H9 (cell line): ENCODE data around the gene PTPRF. TPM values are rescaled to one million over a fixed set of nuclear protein-coding genes. Genes with fewer than 3 reads are reported as not detected.

Experiments used
- DNase-seq: peaks from one replicate; pipeline ENCODE4 v3.0.0-alpha.2; 2017
- H2AFZ ChIP-seq: one replicate; pipeline ENCODE4 v1.6.1; 2013; ENCODE audit warnings: mild to moderate bottlenecking, low read length, control low read depth, moderate library complexity
- H2AK5ac ChIP-seq: 2 replicates; pipeline ENCODE4 v1.6.1; 2013; ENCODE audit warnings: low read length, control low read depth, mixed read lengths; ENCODE audit not compliant: insufficient read length
- H2BK120ac ChIP-seq: one replicate; pipeline ENCODE4 v1.6.1; 2013; ENCODE audit warnings: low read depth, mild to moderate bottlenecking, low read length, control low read depth, inconsistent platforms; ENCODE audit not compliant: poor library complexity, severe bottlenecking
- H2BK12ac ChIP-seq: 2 replicates; pipeline ENCODE4 v1.6.1; 2013; ENCODE audit warnings: low read length, control low read depth, mixed read lengths, low read depth; ENCODE audit not compliant: insufficient read length
- H2BK15ac ChIP-seq: 2 replicates; pipeline ENCODE4 v1.6.1; 2013; ENCODE audit warnings: low read depth, low read length, control low read depth
- H2BK20ac ChIP-seq: one replicate; pipeline ENCODE4 v1.6.1; 2013; ENCODE audit warnings: low read depth, mild to moderate bottlenecking, low read length, control low read depth, inconsistent platforms; ENCODE audit not compliant: poor library complexity, severe bottlenecking
- H2BK5ac ChIP-seq: 2 replicates; pipeline ENCODE4 v1.6.1; 2013; ENCODE audit warnings: low read length, control low read depth, mixed read lengths; ENCODE audit not compliant: insufficient read length
- H3K14ac ChIP-seq: 2 replicates; pipeline ENCODE4 v1.6.1; 2013; ENCODE audit warnings: low read length, control low read depth; ENCODE audit not compliant: insufficient read depth
- H3K18ac ChIP-seq: 2 replicates; pipeline ENCODE4 v1.6.1; 2013; ENCODE audit warnings: low read depth, mild to moderate bottlenecking, mixed read lengths, low read length, control low read depth; ENCODE audit not compliant: insufficient read length
- H3K23ac ChIP-seq: 2 replicates; pipeline ENCODE4 v1.6.1; 2013; ENCODE audit warnings: low read length, control low read depth, mixed read lengths, low read depth; ENCODE audit not compliant: insufficient read length
- H3K23me2 ChIP-seq: 2 replicates; pipeline ENCODE4 v1.6.1; 2013; ENCODE audit warnings: low read depth, mild to moderate bottlenecking, mixed read lengths, low read length, control low read depth; ENCODE audit not compliant: insufficient read length, poor library complexity, severe bottlenecking
- H3K27ac ChIP-seq: 2 replicates; pipeline ENCODE4 v1.5.1; 2013; ENCODE audit warnings: low read length, control low read depth, mixed read lengths, low read depth; ENCODE audit not compliant: insufficient read length
- H3K27me3 ChIP-seq: 2 replicates; pipeline ENCODE4 v1.6.1; 2013; ENCODE audit warnings: low read length, control low read depth, inconsistent platforms; ENCODE audit not compliant: insufficient read depth
- H3K4ac ChIP-seq: 2 replicates; pipeline ENCODE4 v1.6.1; 2013; ENCODE audit warnings: low read depth, mild to moderate bottlenecking, control low read depth, inconsistent platforms, low read length, moderate library complexity
- H3K4me1 ChIP-seq: 2 replicates; pipeline ENCODE4 v1.6.1; 2013; ENCODE audit warnings: low read length, control low read depth, inconsistent platforms; ENCODE audit not compliant: insufficient read depth
- H3K4me2 ChIP-seq: 2 replicates; pipeline ENCODE4 v1.6.1; 2013; ENCODE audit warnings: low read length, control low read depth, mixed read lengths; ENCODE audit not compliant: insufficient read length, insufficient read depth
- H3K56ac ChIP-seq: 2 replicates; pipeline ENCODE4 v1.6.1; 2013; ENCODE audit warnings: low read depth, mild to moderate bottlenecking, mixed read lengths, low read length, control low read depth; ENCODE audit not compliant: insufficient read length
- H3K79me1 ChIP-seq: 2 replicates; pipeline ENCODE4 v1.6.1; 2013; ENCODE audit warnings: low read depth, mild to moderate bottlenecking, moderate library complexity, low read length, control low read depth, inconsistent platforms; ENCODE audit not compliant: insufficient read depth, poor library complexity, severe bottlenecking
- H3K79me2 ChIP-seq: 2 replicates; pipeline ENCODE4 v1.6.1; 2013; ENCODE audit warnings: low read length, control low read depth, inconsistent platforms; ENCODE audit not compliant: insufficient read depth
- H3K9ac ChIP-seq: 2 replicates; pipeline ENCODE4 v1.6.1; 2013; ENCODE audit warnings: low read length, control low read depth, mixed read lengths; ENCODE audit not compliant: insufficient read length; ENCODE audit errors: extremely low read depth
- H3K9me3 ChIP-seq: one replicate; pipeline ENCODE4 v1.6.1; 2013; ENCODE audit warnings: low read depth, low read length, inconsistent platforms; ENCODE audit not compliant: control insufficient read depth
- H3T11ph ChIP-seq: one replicate; pipeline ENCODE4 v1.6.1; 2013; ENCODE audit warnings: mild to moderate bottlenecking, low read length, control low read depth, inconsistent platforms
- H4K20me1 ChIP-seq: one replicate; pipeline ENCODE4 v1.6.1; 2013; ENCODE audit not compliant: control insufficient read depth, insufficient read length, insufficient read depth
- H4K5ac ChIP-seq: 2 replicates; pipeline ENCODE4 v1.6.1; 2013; ENCODE audit warnings: low read depth, mild to moderate bottlenecking, mixed read lengths, low read length, control low read depth; ENCODE audit not compliant: insufficient read length
- H4K8ac ChIP-seq: replicated peaks from 2 replicates; pipeline ENCODE4 v1.6.1; 2013; ENCODE audit warnings: low read length, control low read depth, mixed read lengths, low read depth; ENCODE audit not compliant: insufficient read length
- H4K91ac ChIP-seq: 2 replicates; pipeline ENCODE4 v1.6.1; 2013; ENCODE audit warnings: low read depth, mild to moderate bottlenecking, moderate library complexity, mixed read lengths, low read length, control low read depth; ENCODE audit not compliant: insufficient read length
- H3K27ac Mint-ChIP-seq, 3 experiments: 2 replicates in 2 of 3; 3 replicates in 1 of 3; pipeline ENCODE4 v1.8.0; 2020 to 2021; ENCODE audit warnings: mixed read lengths in 3 of 3, mild to moderate bottlenecking in 1 of 3, moderate library complexity in 1 of 3
- H3K27me3 Mint-ChIP-seq: 2 replicates; pipeline ENCODE4 v1.8.0; 2021; ENCODE audit warnings: low read depth, mild to moderate bottlenecking, moderate library complexity, mixed read lengths
- H3K36me3 Mint-ChIP-seq, 3 experiments: 2 replicates in 2 of 3; 3 replicates in 1 of 3; pipeline ENCODE4 v1.8.0; 2020 to 2021; ENCODE audit warnings: low read depth in 3 of 3, mixed read lengths in 3 of 3; ENCODE audit not compliant: insufficient read depth in 1 of 3
- H3K4me1 Mint-ChIP-seq, 2 experiments: 2 replicates each; pipeline ENCODE4 v1.8.0; 2020; ENCODE audit warnings: mixed read lengths in 2 of 2
- H3K4me3 Mint-ChIP-seq, 2 experiments: 2 replicates in 1 of 2; 3 replicates in 1 of 2; pipeline ENCODE4 v1.8.0; 2020 to 2021; ENCODE audit warnings: mild to moderate bottlenecking in 2 of 2, mixed read lengths in 2 of 2, moderate library complexity in 1 of 2
- H3K9me3 Mint-ChIP-seq, 2 experiments: 2 replicates in 1 of 2; 3 replicates in 1 of 2; pipeline ENCODE4 v1.8.0; 2020; ENCODE audit warnings: mild to moderate bottlenecking in 2 of 2, mixed read lengths in 2 of 2, moderate library complexity in 1 of 2
- WGBS: extraction: QIAGEN DNeasy Blood & Tissue Kit; methylation state at CpG from one replicate; pipeline ENCODE4 v1.1.7; 2013; ENCODE audit warnings: missing lambda C conversion rate, low lambda C conversion rate, mixed read lengths; ENCODE audit not compliant: insufficient read length; ENCODE audit errors: extremely low coverage; 5-methylcytosine and 5-hydroxymethylcytosine counted together
- total RNA-seq: library from RNA; stranded (reverse); gene quantifications from 2 replicates; pipeline ENCODE4 v1.2.1, GENCODE V29; 2021
- TF ChIP-seq, protein P1 (sequence below): fragments of 200-600 bp; sonication (generic); conservative IDR thresholded peaks from 3 replicates; pipeline ENCODE4 v1.8.0; 2021; ENCODE audit warnings: antibody characterized with exemption, mild to moderate bottlenecking

PTPRF gene
- total RNA-seq, 1 experiment from 2014 or later: 193 TPM

DNA sequence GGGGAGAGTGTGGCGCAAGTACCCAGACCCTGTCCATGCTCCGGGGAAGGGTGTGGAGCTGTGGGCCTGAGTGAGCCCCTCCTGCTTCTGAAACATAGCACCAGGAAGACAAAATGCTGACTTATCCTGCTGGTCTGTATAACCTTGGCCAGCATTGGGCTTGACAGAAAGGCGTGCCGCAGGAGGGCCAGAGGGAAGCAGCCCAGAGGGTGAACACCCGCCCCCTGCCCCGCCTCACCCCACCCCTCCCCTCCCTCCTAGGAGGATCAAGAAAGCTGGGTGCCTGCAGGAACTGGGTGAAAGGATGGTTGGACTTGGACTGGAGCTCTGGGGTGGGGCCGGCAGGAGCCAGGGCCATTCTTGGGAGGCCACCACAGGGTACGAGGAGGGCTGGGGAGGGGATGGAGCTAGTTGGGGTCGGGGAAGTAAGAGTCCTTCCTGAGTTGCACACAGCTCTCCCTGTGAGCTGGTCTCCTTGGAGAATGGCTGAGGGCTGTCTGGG is 27.1 kb downstream of the PTPRF start:
- Histone ChIP-seq H3K18ac (no peak overlapping the region), H4K8ac (no peak overlapping the region), H3K79me1 (no peaks in the 10 kb centered on the region), H2BK15ac (no peak overlapping the region), H2BK20ac (no peak overlapping the region), H2BK5ac (no peak overlapping the region), H2BK12ac (no peak overlapping the region), H3K56ac (no peak overlapping the region), H3K27me3 (no peaks in the 10 kb centered on the region), H3K4me1 (peaks cover 3% of the 10 kb centered on the region; the same call in 1 of the 2 replicates), H3K27ac (no peak overlapping the region), H2AFZ (no peak overlapping the region), H4K5ac (no peak overlapping the region), H2BK120ac (no peak overlapping the region), H3K4ac (no peak overlapping the region), H3K14ac (no peak overlapping the region), H3K23ac (no peak overlapping the region), H3K79me2 (no peaks in the 10 kb centered on the region; the same call in 1 of the 2 replicates), H4K91ac (no peak overlapping the region), H3K4me2 (peak overlapping the region; percentile 1), H3T11ph (no peak overlapping the region), H4K20me1 (peaks cover 3% of the 10 kb centered on the region), H3K23me2 (no peaks in the 10 kb centered on the region), H2AK5ac (no peak overlapping the region), H3K9me3 (no peaks in the 10 kb centered on the region), H3K9ac (no peak overlapping the region)
- Mint-ChIP-seq H3K4me3 (peak overlapping the region in 1 of 2 experiments; percentile 38; a peak in 1 of 5 replicates), H3K36me3 (peaks cover 24 to 48% (median 36%) of the 10 kb centered on the region in 3 experiments), H3K27ac (no peak overlapping the region), H3K27me3 (no peaks in the 10 kb centered on the region; the same call in 1 of the 2 replicates), H3K4me1 (peaks cover 11 to 24% of the 10 kb centered on the region in 2 experiments), H3K9me3 (no peaks in the 10 kb centered on the region)
- DNase-seq: no peak
- WGBS: no CpG with 5 or more reads among the region's 9 CpGs
- TF ChIP-seq, protein P1, sequence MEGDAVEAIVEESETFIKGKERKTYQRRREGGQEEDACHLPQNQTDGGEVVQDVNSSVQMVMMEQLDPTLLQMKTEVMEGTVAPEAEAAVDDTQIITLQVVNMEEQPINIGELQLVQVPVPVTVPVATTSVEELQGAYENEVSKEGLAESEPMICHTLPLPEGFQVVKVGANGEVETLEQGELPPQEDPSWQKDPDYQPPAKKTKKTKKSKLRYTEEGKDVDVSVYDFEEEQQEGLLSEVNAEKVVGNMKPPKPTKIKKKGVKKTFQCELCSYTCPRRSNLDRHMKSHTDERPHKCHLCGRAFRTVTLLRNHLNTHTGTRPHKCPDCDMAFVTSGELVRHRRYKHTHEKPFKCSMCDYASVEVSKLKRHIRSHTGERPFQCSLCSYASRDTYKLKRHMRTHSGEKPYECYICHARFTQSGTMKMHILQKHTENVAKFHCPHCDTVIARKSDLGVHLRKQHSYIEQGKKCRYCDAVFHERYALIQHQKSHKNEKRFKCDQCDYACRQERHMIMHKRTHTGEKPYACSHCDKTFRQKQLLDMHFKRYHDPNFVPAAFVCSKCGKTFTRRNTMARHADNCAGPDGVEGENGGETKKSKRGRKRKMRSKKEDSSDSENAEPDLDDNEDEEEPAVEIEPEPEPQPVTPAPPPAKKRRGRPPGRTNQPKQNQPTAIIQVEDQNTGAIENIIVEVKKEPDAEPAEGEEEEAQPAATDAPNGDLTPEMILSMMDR: no peak
